ENCODE measurements around the gene SH3RF2.
"Not testable (repeated sequence)": the region's sequence is repeated elsewhere in the genome, so short reads cannot be mapped to it uniquely, and the experiment has no call there.

SH3RF2 gene

GRCh38 chr5:145979270-145980223, 43.2 kb downstream of the SH3RF2 start:
- DNase-seq (ENCODE audit: low spot score) = no peak

- no peak for DNase-seq (ENCODE audit: low spot score)
Observed at GRCh38 chr5:145980259-145980658, 43.9 kb downstream of the SH3RF2 start.

GRCh38 chr5:145980718-145981117, 44.3 kb downstream of the SH3RF2 start:
- DNase-seq (ENCODE audit: low spot score) = no peak

GRCh38 chr5:145981589-145982571, 45.5 kb downstream of the SH3RF2 start:
- no peak for DNase-seq (ENCODE audit: low spot score)

DNA sequence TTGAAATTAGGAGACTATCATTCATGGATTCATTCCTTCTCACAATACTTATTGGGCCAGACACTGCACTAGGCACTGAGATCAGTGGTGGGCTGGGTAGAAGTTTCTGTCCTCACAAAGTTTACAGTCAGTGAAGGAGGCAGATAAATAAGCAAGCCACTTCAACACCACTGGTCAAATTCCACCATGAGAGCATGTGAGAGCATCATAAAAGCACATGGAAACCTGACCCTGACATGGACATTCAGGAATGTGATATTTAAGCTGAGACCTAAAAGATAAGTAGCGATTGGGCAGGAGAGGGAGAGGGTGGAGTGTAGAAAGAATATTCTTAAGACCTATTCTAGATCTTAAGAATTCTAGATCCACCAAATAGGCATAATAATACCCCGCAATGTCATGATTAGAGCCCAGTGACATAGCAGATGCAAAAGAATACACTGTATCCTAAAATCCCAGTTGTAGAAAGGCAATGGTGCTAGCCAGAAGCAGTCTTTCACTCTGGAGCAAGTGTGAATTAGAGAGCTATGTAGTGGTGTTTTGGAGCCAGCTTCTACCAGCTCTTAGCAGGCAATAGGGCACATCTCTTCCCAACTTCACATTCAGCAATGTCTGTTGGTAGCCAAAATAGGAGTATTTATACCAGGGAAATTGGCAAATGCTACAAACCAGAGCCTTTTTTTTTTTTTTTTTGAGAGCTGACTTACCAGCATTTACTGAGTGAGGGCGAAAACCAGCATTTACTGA, 46.4 kb downstream of the SH3RF2 start:
- DNase-seq (ENCODE audit: low spot score) = no peak

DNA sequence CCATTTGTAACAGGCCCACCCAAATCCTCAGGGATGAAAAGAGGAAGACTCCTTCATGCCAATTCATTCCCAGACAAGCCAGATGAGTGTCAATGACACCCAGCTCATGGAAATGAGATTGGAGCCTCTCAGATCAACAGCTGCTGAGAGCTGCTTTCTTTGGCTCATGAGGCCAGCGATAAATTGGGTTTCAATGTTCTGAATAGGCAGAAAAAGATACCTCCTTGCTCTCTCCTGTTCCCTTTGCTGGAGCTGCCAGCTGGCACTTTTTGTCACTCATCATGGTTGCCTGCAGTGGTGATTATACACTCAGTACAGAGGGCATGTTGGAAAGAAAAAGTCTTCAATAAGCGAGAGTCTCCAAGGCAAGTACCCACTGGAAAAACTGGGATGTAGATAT, 47.1 kb downstream of the SH3RF2 start:
- DNase-seq (ENCODE audit: low spot score) = no peak

DNA sequence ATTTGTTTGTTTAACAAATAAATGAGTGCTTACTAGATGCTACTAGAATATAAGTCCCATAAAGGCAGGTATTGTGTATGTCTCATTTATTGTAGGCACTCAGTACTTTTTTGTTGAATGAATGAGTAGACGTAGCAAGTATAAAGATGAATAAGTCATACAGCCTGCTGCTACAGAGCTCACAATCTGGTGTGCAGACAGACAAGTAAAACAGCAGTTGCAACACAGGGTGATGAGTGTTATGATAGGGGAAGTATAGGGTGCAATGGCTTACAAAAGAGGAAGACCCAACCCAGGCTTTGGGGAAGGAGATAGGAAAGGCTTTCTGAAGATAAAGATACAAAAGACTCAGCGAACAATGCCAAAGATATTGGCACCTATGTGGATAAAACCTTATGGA, 47.7 kb downstream of the SH3RF2 start:
- DNase-seq (ENCODE audit: low spot score) = no peak

DNA sequence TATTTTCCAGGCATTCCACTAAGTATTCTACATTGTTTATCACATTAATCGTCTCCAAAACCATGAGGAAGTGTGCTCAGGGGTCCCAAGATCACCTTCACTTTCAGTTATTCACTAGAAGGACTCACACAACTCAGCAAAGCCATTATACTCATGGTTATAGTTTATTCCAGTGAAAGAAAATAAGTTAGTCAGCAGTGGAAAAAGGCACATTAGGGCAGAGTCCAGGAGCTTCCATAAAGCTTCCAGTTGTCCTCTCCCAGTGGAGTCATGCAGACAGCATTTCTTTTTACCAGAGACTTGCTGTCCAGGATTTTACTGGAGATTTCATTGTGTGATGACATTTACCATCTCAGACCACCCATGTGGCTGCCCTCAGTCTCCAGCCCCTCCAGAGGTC, 51.5 kb downstream of the SH3RF2 start:
- no peak for DNase-seq (ENCODE audit: low spot score)

DNA sequence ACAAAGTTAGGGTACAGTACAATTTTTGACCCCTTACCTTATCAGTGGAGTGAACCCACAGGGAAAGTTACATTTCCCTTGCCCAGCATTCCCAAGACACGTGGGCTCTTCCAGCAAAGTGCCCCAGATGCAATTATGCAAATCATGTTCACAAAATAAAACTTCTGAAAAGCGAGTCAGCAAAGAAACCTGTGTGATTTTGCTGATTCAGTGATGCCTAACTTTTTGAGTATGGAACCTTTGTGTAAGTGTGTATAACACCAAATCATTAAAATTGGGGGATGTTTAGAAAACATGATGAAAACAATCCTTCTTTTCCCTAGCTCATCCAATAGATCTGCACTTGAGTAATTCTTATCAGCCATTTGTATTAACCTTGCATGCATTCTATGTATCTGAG, 52.6 kb downstream of the SH3RF2 start:
- DNase-seq (ENCODE audit: low spot score) = no peak

DNA sequence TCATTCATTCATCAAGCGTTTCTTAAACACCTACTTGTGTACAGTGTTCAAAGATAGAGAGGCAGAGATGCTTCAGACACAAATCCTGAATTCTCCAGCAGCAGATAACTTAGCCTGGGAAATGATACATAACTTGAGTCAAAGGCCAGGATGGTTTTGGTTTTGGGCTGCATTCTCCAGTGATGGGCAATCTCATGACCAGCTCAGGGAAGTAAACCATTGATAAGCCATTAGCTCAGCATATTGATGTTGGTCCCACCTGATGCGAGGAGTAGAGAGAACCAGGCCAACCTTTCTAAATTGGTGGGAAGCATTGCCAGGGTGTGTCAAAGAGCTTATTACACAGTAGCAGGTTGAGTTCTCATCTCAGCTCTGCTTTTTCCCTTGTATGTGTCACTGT, 53.0 kb downstream of the SH3RF2 start:
- DNase-seq (ENCODE audit: low spot score) = no peak

DNA sequence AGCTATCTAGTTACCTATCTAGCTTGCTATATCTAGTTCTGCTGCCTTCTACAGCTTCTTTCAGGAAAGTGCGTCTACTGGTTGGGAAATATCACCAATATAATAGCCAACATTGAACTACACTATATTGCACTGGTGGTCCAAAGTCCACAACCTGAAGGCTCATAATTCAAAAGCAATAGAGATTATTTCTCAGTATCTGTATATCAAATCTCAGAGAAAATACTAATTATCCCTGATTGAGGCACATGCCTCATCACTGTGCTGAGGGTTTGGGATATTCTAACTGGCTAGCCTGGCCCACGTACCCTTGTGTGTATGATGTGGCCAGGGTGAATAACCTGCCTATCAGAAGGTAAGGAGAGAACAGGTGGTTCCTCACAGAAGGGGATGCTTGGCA, 53.8 kb downstream of the SH3RF2 start:
- DNase-seq (ENCODE audit: low spot score) = no peak

- no peak for DNase-seq (ENCODE audit: low spot score)
Observed at GRCh38 chr5:145991044-145991575, 54.7 kb downstream of the SH3RF2 start.

GRCh38 chr5:145993538-145993937, 57.2 kb downstream of the SH3RF2 start:
- not testable (repeated sequence) for DNase-seq (ENCODE audit: low spot score)

DNA sequence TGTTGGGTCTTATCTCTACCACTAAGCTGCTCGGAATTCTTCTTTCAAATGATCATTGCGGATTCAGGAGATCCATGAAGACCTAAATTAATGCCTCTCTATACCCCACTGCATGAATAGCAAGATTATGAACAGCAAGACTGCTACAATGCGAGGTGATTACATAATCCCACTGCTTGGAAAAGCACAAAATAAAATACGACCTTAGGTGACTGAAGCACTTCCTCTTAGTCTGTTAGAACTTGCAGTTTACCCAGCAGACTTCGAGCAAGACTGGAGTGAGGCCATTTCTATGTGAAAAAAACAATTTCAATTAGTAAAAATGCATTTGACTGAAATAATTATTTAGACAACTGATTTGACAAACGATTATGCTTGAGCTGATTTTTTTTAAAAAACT, 59.8 kb downstream of the SH3RF2 start:
- peak; percentile 32 for DNase-seq (ENCODE audit: low spot score)

DNA sequence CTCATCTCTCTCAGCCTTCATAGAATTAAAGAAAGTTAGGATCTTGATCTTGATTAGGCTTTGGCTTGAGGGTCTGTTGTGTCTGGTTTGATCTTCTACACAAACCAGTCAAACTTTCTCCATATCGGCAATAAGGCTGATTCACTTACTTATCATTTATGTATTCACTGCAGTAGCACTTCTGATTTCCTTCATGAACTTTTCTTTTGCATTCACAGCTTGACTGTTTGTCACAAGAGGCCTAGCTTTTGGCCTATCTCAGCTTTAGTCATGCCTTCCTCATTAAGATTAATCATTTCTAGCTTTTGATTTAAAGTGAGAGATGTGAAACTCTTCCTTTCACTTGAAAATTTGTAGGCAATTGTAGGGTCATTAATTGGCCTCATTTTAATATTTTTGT, 62.8 kb downstream of the SH3RF2 start:
- DNase-seq (ENCODE audit: low spot score) = no peak

GRCh38 chr5:146000072-146000471, 63.7 kb downstream of the SH3RF2 start:
- no peak for DNase-seq (ENCODE audit: low spot score)

GRCh38 chr5:146001544-146002190, 65.3 kb downstream of the SH3RF2 start:
- no peak for DNase-seq (ENCODE audit: low spot score)

- DNase-seq (ENCODE audit: low spot score) = no peak
Observed at GRCh38 chr5:146002491-146002890, 66.1 kb downstream of the SH3RF2 start.

DNA sequence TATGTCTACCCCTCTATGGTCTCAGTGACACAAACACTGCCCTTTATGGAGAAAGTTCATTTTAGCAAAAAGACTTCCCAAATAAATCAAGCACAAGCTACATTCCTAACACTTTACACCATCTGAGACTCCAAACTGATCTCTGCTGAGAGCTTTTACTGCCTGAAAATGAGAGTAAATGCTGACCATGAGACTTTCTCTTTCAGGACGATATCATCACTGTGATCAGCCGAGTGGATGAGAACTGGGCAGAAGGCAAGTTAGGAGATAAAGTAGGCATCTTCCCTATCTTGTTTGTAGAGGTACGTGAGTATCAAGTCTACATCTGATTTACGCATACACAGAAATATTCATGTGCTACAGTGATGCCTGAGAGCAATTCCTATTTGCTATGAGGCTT, 67.5 kb downstream of the SH3RF2 start:
- no peak for DNase-seq (ENCODE audit: low spot score)

DNA sequence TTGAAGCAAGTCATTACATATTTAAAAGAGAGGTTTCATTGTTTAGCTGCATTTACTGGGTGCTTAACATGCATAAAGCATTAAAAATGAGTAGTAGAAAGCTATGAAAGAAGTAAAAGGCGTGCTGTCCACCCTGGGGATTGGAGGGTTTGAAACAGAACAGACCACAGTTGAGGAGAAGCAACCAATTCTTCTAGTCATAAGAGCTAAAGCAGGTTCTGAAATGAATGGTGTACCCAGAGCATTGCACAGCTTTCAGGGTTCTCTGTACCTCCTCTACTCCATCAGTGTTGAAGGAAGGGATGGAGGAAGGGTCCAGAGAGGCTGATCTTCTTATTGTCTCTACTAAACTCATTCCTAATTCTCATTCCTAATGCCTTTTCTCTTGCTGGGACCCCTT, 68.9 kb downstream of the SH3RF2 start:
- DNase-seq (ENCODE audit: low spot score) = no peak

- no peak for DNase-seq (ENCODE audit: low spot score)
Observed at GRCh38 chr5:146005723-146006122, 69.3 kb downstream of the SH3RF2 start.
